ENCODE measurements around the gene RNF123.

RNF123 gene

DNA sequence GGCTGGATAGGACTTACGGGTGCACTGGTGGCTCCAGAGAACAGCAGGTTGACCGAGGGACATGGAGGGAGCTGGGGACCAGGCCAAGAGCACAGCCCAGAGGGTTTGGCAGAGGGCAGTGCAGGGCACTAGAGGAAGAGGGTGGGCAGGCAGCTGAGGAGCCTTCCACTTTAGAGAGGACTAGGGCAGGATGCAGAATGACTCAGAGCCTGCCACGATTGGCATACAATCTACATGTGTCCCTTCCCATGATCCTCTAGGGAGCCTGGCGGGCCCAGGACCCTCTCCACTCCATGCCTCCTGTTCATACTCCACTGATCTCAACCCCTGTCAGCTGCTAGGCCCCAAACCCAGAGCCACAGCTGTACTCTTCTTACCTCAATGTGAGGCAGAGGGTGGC lies 29.6 kb upstream of the RNF123 start:
- DNase-seq, result no peak

DNA sequence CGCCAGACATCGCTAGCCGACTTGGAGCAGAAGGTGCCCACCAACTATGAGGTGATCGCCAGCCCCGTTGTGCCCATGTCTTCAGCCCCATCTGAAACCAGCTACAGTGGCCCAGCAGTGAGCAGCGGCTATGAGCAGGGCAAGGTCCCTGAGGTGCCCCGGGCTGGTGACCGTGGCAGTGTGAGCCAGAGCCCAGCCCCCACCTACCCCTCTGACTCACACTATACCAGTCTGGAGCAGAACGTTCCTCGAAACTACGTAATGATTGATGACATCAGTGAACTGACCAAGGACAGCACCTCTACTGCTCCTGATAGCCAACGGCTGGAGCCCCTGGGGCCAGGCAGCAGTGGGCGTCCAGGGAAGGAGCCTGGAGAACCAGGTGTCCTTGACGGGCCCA lies 28.1 kb upstream of the RNF123 start:
- no peak for DNase-seq

DNA sequence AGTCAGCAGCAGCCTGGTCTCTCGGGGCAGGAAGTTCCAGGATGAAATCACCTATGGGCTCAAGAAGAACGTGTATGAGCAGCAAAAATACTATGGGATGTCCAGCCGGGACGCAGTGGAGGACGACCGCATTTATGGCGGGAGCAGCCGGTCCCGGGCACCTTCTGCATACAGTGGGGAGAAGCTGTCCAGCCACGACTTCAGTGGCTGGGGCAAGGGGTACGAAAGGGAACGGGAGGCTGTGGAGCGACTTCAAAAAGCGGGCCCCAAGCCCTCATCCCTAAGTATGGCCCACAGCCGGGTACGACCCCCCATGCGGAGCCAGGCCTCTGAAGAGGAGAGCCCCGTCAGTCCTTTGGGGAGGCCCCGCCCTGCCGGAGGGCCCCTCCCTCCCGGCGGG lies 27.3 kb upstream of the RNF123 start:
- DNase-seq, result no peak

DNA sequence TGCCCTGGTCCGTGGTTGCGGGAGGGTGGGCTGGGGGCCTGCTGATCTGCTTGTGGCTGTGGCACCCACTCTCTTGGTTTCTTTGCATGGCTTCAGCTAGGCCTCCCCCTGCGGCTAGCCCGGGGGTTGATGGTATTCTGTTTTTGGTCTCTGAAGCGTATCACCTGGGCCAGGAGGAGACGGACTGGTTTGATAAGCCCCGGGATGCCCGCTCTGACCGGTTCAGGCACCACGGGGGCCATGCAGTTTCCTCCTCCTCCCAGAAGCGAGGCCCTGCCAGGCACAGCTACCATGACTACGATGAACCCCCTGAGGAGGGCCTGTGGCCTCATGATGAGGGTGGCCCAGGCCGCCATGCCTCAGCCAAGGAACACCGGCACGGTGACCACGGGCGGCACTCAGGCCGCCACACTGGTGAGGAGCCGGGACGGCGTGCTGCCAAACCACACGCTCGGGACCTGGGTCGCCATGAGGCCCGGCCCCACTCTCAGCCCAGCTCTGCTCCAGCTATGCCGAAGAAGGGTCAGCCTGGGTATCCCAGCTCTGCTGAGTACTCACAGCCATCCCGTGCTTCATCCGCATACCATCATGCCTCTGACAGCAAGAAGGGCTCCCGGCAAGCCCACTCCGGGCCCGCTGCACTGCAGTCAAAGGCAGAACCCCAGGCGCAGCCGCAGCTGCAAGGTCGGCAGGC lies 26.5 kb upstream of the RNF123 start:
- DNase-seq, result no peak

DNA sequence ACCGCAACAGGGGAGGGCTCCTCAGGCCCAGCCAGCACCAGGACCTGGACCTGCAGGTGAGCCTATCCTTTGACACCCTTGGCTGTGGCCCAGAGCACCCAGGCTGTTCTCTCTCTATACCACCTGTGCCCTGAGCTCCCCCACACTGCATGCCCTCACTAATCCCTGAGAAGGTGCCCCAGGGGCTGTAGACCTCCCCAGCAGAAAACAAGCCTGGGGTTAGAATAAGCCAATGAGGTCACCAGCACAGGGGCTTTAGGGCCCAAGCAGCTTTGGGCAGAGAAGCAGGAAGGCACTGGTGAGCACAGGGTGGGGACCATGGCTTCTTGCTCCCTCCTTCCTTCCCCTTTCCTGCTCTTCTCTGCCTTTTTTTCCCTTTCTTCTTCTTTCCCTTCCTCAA lies 25.5 kb upstream of the RNF123 start:
- no peak for DNase-seq

DNA sequence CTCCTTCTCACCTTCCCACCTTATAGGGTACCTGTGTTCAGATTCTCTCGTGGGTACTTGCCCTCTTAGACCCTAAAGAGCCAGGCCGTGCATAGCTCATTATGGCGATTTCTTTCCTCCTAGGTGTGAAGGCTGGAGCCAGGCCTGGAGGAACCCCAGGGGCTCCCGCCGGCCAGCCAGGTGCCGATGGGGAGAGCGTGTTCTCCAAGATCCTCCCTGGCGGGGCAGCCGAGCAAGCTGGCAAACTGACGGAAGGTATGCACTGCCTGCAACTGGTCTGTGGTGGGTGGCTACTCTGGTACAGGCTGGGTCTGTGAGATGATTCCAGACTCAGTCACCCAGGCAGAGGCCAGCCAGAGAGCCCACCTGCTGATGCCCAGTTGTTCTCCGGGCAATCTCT lies 25.1 kb upstream of the RNF123 start:
- DNase-seq, result no peak

DNA sequence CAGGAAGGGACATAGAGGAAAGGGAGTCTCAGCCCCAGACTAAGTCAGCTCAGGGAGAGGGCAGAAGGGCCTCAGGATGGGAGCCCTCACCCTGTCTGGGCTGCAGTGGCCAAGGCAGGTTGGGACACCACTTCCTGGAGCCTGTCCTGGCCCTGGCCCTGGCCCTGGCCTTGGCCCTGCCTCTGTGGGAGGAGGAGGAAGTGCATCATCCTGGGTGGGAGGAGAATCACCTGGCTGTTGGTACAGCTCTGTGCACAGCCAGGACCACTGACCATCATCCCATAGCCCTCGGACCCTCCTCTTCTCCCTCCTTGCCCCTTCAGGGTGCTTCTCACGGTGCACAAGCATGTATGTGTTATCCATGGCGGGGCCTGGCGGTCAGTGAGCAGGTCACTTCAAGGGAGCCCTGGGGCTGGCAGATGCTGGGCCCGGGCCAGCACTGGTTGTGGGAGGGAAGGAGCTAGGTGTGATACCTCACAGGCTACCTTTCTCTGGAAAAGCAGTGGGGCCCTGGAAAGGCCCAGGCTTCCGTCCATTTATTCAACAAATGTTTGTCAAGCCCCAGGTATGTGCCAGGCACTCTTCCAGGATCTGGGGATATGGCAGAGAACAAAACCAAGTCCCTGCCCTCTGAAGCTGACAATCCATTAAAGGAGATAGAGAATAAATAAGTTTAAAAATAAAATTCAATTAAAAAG lies 23.4 kb upstream of the RNF123 start:
- no peak for DNase-seq

DNA sequence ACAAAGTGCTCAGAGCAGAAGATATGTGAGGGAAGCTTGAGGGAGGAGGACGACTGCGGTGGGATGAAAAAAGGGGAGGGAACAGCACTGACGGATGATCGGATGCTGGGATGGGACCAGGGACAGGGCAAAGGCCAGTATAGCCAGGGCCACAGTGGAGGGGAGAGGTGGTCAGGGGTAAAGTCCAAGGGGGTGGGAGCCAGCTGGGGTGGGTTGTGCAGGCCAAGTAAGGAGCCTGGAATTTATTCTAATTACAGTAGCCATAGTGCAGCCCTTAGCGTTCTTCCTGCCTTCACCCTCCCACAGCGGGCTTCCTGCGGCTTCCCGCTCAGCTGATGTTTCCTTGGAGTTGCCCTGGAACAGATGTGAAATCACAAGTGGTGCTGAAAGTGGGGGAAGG lies 22.8 kb upstream of the RNF123 start:
- no peak for DNase-seq

DNA sequence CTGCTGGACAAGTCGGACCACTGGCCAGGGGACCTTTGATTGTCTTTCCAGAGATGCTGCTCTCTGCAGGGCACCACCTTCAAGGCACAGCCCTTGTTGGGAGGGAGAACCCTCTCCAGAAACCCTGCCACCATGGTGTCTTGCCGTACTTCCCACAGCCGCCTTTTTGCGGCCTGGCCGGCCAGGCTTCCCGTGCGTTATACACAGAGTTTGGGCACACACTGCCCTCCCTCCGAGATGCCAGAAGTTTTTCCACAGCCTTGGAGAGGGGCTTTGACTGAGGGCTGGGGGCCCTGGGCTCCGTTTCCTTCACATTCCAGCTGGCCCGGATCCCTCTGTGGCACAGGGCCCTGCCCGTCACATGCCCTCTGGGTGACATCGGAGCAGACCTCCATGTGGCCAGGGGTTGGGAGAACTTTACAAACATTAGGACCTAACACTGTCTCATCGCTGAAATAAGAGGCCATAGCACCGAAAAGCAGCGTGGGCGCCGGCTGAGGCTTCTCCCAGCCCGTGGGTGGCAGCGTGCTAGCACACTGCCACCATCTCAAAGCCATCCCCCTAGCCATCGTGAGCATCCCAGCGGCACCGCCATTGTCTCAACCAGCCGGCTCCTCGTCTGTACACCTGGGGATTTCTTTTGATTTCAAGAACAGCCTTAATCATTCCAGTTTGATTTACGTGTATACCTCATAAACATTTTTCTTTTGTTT lies 21.5 kb upstream of the RNF123 start:
- DNase-seq, result no peak

DNA sequence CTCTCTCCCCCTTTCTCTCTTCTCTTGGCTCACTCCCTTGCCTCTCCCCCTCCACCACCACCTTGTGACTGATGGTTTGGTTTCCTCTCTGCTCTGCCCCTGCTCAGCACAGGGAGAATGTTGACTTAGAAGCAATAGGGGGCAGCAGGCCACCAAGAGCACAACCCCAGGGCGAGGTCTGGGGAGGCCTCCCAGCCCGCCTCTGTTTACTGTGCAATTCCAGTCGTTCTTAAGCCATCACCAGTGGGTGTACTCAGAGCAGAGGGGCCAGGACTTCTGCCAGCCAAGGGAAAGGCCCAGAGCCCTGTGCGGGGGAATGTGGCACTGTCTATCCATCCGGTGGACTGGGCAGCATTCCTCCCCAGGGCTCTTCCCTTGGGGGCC lies 21.0 kb upstream of the RNF123 start:
- DNase-seq, result no peak

DNA sequence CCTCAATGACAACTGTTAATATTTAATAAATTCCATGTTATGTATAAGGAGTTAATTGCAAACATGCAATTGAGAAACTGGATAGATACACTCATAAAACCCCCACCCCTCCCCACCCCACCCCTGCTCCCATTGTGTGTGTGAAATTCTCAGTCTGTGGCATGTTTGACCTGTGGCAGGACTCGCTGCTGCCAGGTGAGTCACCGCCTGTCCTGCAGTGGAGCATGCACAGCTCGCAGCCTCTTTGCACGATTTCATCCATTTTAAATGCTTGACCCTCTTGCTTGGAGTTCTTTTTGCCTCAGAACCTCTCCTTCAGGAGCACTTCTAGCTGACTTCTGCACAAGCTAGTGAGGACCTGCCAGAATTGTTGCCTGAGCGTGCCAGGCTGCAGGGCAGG lies 20.5 kb upstream of the RNF123 start:
- DNase-seq, result no peak

DNA sequence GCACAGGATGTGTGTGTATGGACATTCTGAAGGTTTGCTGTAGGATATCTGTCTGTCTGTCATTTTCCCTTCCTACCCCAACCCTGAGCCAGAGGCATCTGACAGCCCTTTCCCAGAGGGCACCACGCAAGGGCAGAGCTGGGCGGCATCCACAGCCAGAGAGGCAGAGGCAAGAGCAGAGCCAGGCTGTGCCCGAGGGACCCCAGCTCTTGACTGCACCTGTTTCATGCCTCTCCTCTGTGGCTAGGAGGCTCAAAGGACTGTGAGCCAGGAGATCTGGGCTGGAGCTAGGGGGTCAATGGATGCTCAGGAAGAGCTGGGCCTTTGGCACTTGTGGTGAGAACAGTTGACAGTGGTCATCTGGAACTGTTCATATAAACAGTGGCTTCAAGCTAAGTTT lies 20.0 kb upstream of the RNF123 start:
- DNase-seq, result no peak

DNA sequence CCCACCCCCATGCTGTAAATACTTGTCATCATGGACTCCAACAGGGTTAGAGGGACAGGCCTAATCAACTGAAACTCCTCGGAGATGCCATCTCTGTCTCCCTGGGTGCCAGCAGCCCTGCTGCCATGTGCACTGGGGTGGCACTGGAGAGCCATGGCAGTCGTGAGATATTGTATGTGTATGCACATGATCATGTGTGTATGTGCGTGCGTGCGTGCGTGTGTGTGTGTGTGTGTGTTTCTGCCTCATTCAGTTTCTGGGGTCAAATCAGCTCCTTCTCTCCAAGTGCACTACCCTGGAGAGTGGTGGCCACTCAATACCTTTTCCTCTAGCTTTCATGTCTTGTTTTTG lies 18.4 kb upstream of the RNF123 start:
- DNase-seq, result no peak

DNA sequence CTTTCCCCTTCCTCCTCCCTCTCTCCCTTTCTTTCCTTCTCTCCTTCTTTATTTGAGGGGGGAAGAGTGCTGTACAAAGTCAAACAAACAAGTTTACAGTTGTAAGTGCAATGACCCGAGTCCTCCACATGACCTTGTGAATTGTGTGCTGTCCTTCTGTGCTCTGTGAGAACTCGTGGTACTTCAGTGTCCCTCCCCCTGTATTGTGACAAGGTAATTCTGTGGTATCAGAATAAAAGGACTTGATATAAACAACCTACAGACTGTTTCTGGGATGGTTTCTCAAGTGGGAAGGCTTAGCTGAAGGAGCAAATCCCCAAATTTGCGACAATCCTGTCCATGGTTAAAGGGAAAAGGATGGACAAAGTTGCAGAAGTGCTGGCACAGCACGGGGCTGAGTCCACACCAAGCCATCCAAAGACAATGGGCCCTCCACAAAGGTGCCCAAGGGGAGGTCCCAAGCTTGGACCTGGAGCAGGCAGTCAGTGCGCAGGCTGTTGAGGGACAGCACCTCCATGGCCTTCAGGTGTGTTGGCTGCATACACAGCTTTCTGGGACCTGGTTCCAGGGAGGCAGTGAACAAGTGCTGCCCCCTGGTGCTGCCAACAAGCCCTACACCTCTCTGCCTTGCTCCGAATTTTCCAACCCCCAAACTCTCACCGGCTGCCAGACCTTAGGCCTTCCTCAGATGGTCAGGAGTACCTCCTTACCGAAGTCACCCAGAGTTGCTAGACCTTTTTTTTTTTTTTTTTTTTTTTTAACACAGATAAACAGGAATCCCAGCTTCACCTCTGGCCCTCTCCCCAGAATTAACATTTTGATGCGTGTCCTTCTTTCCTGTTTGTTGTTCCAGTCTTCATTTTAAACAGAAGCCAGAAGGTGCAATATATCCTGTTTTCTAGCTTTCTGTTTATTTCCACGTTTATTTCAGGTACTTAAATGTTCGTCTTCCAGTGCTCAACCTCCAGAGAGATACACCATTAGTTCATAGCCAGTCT lies 17.8 kb upstream of the RNF123 start:
- DNase-seq, result no peak

DNA sequence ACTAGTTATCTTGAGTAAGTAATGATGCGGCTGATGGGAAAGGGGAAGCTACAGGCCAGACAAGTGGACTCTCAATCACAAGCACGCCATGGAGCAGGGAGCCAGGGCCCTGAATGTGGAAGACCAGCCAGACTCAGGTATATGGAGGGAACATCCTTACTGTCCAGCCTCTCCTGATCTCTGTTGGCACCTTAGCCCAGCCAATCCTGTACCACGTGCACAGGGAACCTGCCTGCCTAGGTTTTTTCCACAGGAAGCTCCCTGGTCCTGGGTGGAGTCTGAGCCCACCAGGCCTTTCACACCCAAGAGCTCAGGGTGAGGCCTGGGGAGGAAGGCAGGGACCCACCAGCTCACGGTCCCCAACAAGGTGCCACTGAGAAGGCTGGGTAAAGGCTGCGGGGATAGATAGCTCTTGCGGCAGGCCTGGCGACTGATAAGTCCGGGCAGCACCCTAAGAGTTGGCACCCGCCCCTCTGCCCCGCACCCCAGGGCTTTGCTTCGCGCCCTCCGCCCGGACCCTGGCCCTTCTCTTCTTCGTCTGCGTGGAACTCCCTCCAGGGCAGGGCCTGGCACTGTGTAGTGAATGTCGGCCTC lies 16.1 kb upstream of the RNF123 start:
- no peak for DNase-seq

DNA sequence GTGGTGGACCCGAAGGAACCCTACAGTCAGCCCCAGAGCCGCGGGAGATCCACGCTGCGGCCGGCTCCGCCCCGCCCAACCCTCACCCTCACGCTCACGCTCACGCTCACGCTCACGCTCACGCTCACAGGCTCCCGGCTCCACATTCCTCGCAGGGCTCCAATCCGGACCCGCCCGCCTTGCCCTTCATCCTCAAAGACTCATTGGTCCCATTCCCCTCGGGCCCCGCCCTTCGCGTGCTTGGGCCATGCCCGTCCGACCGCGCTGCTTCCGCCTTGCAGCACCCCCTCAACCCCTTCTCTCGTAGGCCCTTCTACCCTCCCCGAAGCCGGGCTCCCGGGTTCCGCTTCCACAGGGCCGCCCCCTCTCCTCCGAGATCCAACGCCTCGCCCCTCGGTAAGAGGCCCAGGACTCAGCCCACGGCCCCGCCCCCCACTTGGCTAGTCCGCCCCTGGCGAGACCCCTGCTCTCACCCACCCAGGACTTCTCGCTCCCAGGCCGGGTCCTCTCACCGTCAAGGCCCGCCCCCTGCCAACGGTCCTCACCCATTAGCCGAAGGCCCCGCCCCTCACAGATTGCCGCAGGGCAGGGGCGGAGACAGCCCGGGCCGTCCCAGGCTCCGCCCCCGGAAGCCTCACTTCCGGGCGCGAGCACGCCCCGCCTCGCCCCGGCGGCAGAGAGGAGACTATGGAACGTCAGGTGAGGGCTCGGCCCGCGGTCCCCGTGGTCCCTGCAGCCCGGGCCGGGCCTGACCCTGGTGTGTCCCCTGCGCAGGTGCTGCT lies 15.5 kb upstream of the RNF123 start, which contains the start of gene APEH:
APEH (plus strand) TSS at position 637 of the 782 bp plus-strand sequence; CDS start at position 688, 51 bp downstream.
- no peak for DNase-seq

DNA sequence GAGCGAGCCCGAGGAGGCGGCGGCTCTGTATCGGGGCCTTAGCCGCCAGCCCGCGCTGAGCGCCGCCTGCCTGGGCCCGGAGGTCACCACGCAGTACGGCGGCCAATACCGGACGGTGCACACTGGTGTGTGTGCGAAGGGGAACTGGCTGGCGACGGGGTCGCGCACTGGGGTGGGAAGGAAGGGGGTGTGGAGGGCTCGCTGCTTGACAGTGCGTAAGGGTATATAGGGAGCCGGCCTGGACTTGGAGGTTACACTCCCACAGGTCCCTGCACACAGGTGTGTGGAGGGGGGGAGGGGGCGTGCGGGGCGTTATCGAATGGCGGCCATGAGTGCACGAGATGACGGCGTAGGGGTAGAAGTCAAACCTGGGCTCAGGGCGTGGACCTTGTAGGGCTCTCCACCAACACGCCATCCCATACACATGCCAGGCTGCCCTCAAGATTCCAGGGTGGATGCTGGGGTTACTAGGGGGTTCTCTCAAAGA lies 14.8 kb upstream of the RNF123 start:
- DNase-seq, result no peak

DNA sequence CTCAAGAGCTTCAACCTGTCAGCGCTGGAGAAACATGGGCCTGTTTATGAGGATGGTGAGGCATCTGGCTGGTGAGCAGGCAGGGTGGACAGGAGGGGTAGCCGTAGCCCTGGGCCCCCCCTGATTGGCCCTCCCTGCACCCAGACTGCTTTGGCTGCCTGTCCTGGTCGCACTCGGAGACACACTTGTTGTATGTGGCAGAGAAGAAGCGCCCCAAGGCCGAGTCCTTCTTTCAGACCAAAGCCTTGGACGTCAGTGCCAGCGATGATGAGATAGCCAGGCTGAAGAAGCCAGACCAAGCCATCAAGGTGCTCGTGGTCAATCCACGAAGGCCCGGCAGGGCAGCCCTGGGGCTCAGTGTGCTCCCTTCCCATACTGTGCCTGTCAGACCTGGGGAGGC lies 13.4 kb upstream of the RNF123 start:
- DNase-seq, result no peak

DNA sequence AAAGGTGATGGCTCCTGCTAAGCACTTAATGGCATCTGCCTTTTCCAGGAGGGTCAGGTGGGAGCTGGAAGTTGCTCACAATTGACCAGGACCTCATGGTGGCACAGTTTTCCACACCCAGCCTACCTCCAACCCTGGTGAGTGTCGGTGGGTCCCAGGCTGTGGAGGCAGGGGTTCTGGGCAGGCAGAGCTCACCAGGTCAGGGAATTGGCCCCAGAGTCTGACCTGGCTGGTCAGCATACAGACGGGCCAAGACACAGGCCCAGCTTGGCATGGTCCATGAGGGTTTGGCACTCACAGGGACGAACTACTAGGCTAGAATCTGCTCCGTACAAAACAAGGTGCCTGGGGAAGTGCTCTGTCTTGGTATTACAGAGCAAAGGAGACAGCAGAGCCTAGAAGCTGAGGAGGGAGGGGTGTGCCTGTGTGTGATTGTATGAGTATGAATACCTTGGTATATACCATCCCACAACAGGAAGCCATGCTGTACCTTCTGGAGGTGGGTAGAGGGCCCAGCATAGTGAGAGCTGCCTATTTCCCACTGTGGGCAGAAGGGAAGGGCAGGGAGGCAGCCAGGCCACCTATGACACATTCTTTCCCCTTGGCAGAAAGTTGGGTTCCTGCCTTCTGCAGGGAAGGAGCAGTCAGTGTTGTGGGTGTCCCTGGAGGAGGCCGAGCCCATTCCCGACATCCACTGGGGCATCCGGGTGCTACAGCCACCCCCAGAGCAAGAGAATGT lies 8.7 kb upstream of the RNF123 start:
- no peak for DNase-seq

DNA sequence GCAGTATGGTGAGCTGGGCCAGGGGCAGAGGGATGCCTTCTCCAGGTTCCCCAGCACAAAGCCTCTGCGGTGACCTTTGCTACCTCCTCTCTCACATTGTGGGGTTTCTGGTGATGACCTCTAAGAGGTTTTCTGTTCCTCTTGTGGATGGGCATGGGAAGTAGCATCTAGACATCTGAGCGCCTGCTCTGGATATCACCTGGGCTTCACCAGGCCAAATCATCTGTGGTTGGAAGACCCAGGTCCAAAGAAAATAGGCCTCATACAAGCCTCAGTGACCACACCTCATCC lies 8.2 kb upstream of the RNF123 start:
- DNase-seq, result no peak

DNA sequence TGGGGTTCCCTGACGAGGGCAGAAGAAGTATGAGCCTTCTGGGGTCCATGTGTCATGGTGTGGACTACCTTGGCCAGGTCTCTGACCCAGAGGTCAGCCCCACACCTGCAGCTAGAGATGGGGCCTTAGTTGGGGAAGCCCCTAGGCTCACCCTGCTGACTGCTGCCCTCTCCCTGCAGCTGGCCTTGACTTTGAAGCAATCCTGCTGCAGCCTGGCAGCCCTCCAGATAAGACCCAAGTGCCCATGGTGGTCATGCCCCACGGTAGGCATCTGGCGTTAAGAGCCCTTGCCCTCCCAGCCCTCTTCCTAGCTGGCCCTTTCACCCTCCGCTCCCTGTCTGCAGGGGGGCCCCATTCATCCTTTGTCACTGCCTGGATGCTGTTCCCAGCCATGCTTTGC lies 7.8 kb upstream of the RNF123 start:
- DNase-seq, result no peak
